ENCODE data around the gene FZR1.

- TF ChIP-seq MTA3 (IDR thresholded peaks at IDR 0.05; ENCODE audit: borderline replicate concordance) (no peak), CTCF (IDR thresholded peaks at IDR 0.05 in 2 of 3, conservative IDR thresholded peaks at IDR 0.05 in 1 of 3; ENCODE audit: insufficient read depth in 2 of 3, low read depth in 1 of 3, low read length in 3 of 3) (no peak), POLR2AphosphoS5 (IDR thresholded peaks at IDR 0.05; ENCODE audit: control insufficient read depth, insufficient read depth, low read depth, low read length) (no peak), HCFC1 (IDR thresholded peaks at IDR 0.05; ENCODE audit: low read depth, low read length) (no peak), TSC22D4 (tag; IDR thresholded peaks at IDR 0.05) (no peak), EP300 (IDR thresholded peaks at IDR 0.05; ENCODE audit: low read length) (no peak), RBM14 (IDR thresholded peaks at IDR 0.05; ENCODE audit: borderline replicate concordance, insufficient read depth, low read depth, low read length) (no peak), HDAC2 (IDR thresholded peaks at IDR 0.05) (no peak), POLR2A (conservative IDR thresholded peaks at IDR 0.05) (no peak), BHLHE40 (IDR thresholded peaks at IDR 0.05; ENCODE audit: low read length) (no peak), MYNN (IDR thresholded peaks at IDR 0.05) (no peak), MYNN (CRISPR knock-in tag; IDR thresholded peaks at IDR 0.05) (no peak), ZBTB40 (IDR thresholded peaks at IDR 0.05) (no peak), ZBTB40 (CRISPR knock-in tag; IDR thresholded peaks at IDR 0.05) (no peak), PHF21A (IDR thresholded peaks at IDR 0.05; ENCODE audit: borderline replicate concordance, low read depth) (no peak), ZBTB7A (IDR thresholded peaks at IDR 0.05; ENCODE audit: borderline replicate concordance, control insufficient read depth, low read depth, low read length) (0 out of 2 replicates have a peak, but pooled peaks have one; percentile 36)
These were observed 1.4 kb downstream of the FZR1 start for GRCh38 chr19:3507371-3508120.
